HepG2 (cell line): ENCODE data around the gene PACS2.

Experiments used
- CBX2 ChIP-seq, 2 experiments: fragments of 200-600 bp in 1 of 2; sonication (generic); formaldehyde crosslinking in 1 of 2; IDR thresholded peaks; 2 replicates each; pipeline versions ENCODE4 v1.7.0 to v1.8.1; 2018 to 2022; ENCODE audit warnings: low read depth in 2 of 2, low read length in 1 of 2, mild to moderate bottlenecking in 1 of 2, missing genetic modification reagents in 1 of 2
- GZF1 ChIP-seq: sonication (generic); formaldehyde crosslinking; IDR thresholded peaks from 2 replicates; pipeline ENCODE4 v1.5.1; 2020; ENCODE audit warnings: mild to moderate bottlenecking, missing genetic modification reagents
- HOXA3 ChIP-seq: sonication (generic); formaldehyde crosslinking; IDR thresholded peaks from 2 replicates; pipeline ENCODE4 v1.5.0; 2020; ENCODE audit warnings: missing genetic modification reagents
- POLR2A ChIP-seq, 2 experiments: IDR thresholded peaks; 2 replicates each; pipeline ENCODE4 v1.6.1; 2011; ENCODE audit warnings: low read depth in 2 of 2, low read length in 2 of 2, mild to moderate bottlenecking in 1 of 2, moderate library complexity in 1 of 2; ENCODE audit not compliant: insufficient read depth in 1 of 2
- POLR2AphosphoS2 ChIP-seq: IDR thresholded peaks from 2 replicates; pipeline ENCODE4 v1.6.1; 2011; ENCODE audit warnings: low read depth, low read length, improper control_type of control experiment
- REL ChIP-seq: sonication (generic); formaldehyde crosslinking; conservative IDR thresholded peaks from 2 replicates; pipeline ENCODE4 v1.8.0; 2022; ENCODE audit warnings: mild to moderate bottlenecking, missing genetic modification reagents, moderate library complexity
- ZFP1 ChIP-seq: IDR thresholded peaks from 2 replicates; pipeline ENCODE4 v1.6.1; 2016
- ZKSCAN8 ChIP-seq: IDR thresholded peaks from 2 replicates; pipeline ENCODE4 v1.6.1; 2016; ENCODE audit warnings: borderline replicate concordance, missing genetic modification reagents, missing compliant biosample characterization
- ZSCAN20 ChIP-seq: sonication (generic); formaldehyde crosslinking; IDR thresholded peaks from 2 replicates; pipeline ENCODE4 v1.4.0; 2020; ENCODE audit warnings: missing genetic modification reagents, mild to moderate bottlenecking, borderline replicate concordance
- TF ChIP-seq, protein P1 (sequence below): sonication (generic); formaldehyde crosslinking; IDR thresholded peaks from 2 replicates; pipeline ENCODE4 v1.5.0; 2020; ENCODE audit warnings: missing genetic modification reagents

DNA sequence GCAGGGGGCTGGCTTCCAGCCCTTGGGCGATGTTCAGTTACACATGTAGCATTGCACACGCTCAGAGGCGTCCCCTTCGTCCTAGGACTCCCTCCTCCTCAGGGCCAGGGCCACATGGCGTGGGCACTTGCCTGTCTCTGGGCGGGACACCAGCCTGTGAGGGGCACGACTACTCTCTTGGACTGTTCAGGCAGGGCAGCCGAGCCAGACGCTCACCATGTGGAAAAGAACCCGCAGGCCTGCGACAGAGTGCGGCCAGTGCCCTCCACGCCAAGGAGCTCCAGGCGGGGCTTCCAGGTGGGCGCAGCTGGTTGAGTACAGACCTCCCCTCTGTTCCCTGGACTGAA, 126.0 kb downstream of the PACS2 start:
- TF ChIP-seq POLR2AphosphoS2 (no peak), REL (CRISPR knock-in tag) (no peak), CBX2 (IDR thresholded peaks at IDR 0.05; ENCODE audit: low read depth, low read length) (no peak), CBX2 (CRISPR knock-in tag; IDR thresholded peaks at IDR 0.05; ENCODE audit: low read depth) (no peak), POLR2A (IDR thresholded peaks at IDR 0.05; ENCODE audit: insufficient read depth in 1 of 2, low read depth in 2 of 2, low read length in 2 of 2) (no peak), GZF1 (CRISPR knock-in tag) (no peak), ZSCAN20 (CRISPR knock-in tag) (no peak), HOXA3 (CRISPR knock-in tag) (no peak), ZKSCAN8 (CRISPR knock-in tag) (no peak), ZFP1 (CRISPR knock-in tag) (no peak)
- TF ChIP-seq, protein P1, sequence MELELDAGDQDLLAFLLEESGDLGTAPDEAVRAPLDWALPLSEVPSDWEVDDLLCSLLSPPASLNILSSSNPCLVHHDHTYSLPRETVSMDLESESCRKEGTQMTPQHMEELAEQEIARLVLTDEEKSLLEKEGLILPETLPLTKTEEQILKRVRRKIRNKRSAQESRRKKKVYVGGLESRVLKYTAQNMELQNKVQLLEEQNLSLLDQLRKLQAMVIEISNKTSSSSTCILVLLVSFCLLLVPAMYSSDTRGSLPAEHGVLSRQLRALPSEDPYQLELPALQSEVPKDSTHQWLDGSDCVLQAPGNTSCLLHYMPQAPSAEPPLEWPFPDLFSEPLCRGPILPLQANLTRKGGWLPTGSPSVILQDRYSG (CRISPR knock-in tag) = no peak
